HG02870 (cell line): ENCODE results near the gene EFCC1.

ENCODE experiments used
- ATAC-seq: cut with Tn5 transposase; IDR thresholded peaks from one replicate; pipeline ENCODE4 v1.9.1; 2021; ENCODE audit warnings: mild to moderate bottlenecking, moderate library complexity; ENCODE audit not compliant: unreplicated experiment

EFCC1 gene

DNA sequence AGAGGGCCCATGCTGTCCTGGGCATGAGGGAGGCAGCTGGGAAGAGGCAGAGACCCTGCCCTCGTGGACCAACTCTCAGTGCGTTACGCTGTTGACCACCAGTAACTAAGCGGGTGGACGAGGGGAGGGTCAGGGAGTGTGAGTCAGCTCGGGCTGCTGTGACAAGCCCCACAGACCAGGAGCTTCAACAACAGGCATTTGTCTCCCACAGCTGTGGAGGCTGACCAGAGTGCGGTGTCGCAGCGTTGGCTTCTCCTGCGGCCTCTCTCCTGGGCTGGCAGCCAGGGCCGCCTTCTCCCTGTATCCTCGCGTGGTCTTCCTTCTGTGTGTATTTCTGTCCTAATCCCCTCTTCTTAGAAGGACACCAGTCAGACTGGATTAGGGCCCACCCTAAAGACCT, 13.0 kb downstream of the EFCC1 start:
- no peak for ATAC-seq

DNA sequence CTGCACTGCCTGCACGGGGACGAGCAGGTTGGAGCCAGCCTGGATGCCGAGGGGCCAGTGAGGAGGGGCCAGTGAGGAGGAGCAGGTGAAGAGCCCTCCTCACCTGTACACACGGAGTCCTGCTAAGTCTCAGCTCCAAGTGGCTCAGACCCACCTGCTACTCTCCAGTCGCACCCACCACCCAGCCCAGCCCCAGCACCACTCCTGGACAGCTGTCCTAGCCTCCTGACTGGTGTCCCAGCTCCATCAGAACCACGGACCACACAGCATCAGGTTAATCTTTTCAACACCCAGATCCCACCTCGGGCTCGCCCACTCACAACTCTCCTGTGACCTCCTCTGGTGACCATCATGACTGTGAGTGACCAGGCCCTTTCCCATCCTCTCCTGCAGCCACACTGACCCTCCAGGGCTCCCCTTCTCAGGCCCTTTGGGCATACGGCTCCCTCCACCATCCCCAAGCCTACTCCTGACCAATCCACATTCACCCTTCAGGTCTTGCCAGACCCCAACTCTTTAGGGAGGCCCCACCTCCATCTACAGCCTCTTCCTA, 13.8 kb downstream of the EFCC1 start:
- no peak for ATAC-seq

DNA sequence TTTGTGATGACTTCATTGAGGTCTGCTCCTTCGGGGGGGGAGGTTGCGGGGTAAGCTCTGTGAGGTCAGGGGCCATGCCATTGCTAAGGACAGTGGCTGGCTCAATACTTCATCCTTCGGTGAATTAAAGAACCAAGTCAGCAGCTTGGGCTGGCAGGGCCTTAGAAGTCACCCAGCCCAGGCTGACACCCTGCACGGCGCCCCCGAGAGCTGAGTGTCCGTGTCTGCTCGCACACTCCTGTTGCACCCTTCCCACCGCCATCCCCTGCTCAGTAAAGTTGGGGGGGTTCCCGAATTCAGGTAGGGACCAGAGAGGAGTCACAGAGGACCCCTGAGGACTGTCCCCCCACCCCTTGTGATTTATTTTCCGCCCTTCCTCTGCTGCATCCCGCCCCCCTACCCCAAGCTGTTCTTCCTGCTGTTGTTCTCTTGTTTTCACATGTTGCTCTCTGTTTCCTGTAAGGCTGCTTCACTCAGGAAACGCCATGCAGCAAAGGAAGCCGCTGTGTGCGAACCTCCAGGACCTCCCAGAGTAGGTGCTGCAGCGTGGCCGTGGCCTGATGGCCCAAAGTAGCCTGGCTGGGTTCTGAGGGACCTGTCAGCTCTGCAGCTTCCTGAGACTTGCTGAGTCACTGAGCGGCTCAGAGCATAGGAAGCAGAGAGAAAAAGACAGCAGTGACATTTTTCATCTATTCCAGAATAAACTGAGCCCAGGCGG, 14.4 kb downstream of the EFCC1 start:
- ATAC-seq = no peak

DNA sequence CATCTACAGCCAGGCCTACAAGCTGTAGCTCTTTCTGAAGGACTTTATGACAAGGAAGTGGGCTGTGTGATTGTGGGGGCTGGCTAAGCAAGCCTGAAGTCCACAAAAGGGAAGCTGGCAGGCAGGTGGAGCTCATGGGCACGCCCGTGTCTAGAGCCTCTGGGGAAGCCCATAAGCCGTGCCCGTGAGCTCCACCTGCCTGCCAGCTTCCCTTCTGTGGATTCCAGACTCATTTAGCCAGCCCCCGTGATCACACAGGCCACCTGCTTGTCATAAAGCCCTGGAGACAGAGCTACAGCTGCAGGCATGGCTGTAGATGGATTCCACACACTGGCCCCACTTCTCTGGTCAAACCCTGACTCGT, 15.2 kb downstream of the EFCC1 start:
- no peak for ATAC-seq

DNA sequence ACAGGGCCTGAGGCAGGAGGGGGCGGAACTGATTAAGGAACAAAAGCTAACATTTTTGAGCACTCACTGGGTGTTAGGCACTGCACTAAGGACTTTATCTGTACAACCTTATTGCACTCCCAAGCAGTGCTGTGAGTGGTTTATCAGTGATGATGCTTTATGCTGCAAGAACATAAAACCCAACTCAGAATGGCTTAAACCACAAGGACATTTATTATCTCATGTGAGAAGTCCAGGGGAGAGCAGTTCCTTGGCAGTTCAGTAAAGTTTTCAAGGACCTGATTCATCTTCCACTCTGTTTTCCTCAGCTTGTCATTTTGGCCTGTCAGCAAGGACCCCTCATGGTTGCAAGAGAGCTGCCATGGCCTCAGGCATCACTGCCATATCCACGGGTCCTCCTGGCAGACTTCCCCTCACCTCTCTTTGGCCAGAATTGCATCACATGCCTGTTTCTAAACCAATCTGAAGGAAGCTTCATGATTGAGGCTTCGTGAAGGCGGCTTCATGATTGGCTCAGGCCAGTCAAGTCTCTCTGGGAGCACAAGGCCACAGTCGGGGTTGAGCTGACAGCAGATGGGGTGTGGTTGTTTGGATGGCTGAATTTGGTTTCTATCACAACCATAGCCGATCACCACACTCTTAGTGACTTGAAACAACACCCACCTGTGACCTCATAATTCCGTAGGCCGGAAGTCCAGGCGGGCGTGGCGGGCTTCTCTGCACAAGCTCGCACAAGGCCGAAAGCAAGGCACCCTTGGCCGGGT, 15.8 kb downstream of the EFCC1 start:
- peak; percentile 85 for ATAC-seq

DNA sequence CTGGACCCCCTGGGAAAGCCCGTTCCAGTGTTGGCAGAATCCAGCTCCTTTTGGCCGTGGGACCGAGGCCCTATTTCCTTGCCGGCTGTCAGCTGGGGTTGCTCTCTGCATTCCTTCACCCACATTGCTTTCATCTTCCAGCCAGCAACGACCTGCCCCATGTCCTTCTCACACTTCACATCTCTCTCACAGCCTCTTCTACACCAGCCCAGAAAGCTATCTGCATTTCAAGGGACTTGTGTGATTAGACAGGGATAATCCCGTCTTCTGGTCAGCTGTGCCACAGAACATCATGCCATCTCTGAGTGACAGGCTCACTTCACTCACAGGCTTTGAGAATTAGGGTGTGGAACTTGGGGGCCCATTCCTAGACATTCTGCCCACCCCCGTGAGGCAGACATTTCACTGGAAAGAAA, 16.4 kb downstream of the EFCC1 start:
- ATAC-seq = peak; percentile 14

DNA sequence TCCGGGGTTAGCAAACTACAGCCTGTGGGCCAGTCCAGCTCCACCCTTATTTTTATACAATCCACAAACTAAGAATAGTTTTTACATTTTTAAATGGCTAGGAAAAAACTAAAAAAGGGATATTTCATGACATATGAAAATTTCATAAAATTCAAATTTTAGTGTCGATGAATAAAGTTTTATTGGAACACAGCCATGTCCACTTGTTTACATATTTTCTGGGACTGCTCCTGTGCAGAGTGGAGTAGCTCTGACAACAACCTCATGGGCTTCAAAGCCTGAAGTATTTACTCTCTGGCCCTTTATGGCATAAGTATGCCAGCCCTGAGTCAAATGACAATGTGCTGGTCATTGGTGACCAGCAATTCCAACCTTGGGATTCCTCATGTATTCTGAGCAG, 17.2 kb downstream of the EFCC1 start:
- ATAC-seq = no peak

DNA sequence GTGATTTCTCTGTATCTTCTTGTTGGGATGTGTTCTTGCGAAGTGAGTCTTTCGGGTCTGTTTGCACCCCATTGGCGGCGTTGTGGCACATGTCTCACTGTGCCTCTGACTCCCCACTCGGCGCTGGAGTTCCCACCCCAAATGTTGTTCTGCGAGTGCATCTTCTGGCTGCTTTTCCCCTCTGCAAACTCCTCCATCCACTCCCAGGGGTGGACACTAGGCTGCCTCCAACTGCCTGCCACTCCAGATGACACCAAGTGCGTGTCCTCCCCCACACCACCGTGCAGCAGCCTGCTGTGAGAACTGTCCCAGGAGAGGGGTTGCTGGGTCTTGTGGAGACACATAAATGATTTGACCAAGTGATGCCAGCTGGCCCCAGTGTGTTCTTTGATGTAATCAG, 17.6 kb downstream of the EFCC1 start:
- no peak for ATAC-seq

DNA sequence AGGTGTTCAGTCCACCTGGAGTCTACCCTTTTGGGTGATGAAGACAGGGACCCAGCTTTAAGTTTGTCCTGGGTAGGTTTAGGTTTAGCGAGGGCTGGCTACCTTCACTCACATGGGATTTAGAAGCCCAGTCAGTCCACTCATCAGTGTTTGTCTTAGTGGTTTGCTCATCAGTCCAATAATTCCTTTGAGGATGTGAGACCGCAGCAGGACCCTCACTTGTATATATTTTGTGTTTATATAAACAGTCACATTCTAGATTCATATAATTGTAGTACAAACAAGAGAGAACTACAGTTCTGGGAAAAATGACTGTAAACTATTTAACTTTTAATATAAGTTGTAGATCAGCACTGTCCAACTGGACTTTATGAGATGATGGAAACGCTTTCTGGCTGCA, 18.2 kb downstream of the EFCC1 start:
- ATAC-seq = no peak

DNA sequence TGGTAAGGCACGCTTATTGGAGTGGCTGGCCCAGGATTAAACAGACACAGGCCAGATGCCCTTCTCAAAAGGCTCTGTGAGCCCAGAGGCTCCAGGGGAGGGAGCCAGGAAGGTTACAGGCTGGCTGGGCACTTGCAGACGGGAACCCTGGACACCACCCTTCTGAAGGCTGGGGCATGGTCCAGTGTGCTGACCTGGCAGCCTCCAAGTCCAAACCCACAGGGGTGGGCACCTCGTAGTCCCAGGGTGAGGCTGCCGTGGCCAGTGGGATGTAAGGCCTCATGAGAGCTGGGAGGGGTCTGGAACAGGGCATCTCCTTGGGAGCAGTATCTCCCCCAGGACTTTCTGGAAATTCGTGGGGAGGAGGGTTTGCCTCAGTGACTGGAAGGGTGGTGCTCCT, 19.6 kb downstream of the EFCC1 start:
- ATAC-seq = no peak

DNA sequence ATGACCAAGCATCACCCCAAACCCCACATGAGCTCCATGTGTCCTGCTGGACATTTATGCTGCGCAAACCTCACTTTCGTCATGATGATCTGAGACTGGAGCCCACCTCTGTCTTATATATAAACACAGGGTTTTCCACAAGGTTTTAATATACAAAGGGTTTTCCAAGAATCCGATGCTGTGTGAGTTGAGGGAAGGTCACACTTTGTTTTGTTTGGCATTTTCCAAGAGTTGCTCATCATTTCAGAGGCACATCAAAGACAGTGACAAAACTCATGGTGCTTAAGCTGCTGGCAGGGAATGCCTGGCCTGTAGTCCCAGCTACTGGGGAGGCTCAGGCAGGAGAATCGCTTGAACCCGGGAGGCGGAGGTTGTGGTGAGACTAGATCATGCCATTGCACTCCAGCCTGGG, 20.0 kb downstream of the EFCC1 start:
- ATAC-seq = no peak

DNA sequence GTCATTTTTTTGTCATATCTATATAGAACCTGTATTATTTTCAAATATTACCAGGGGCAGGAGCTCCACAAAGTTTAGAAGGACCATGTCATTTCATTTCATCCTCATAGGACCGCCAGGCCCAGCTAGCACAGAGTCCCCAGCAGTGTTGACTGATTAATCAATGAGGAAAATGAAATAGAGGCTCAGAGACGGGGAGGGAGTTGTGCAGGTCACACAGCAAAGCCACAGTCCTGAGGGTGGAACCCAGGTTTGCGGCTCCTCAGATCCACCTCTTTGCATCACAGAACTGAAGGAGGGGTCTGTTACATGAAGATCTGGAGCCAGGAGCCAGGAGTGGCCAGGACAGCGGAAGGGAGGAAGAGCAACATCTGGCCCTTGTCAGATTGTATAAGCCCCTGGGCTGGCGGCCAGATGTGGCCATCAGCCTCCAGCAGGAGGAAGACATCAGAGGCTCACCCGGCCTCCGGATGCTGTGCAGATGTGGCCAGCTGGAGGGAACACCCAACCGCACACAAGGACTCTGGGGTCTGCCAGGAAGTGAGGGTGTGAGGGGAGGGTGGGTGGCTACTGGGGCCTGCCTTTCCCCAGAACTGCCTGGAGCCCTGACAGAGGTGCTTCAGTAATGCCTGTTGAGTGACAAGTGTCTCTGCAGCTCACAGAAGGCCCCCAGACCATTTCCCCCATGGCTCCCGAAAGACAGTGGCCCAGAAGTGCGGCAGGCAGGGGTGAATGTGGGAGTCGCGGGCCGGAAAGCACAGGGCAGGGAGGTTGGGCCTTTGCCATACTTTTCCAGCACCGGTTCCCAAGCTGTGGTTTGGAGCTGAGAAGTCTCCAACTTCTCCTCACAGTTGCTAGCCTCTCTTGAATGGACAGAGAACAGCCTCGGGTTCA, 21.3 kb downstream of the EFCC1 start:
- ATAC-seq = no peak

DNA sequence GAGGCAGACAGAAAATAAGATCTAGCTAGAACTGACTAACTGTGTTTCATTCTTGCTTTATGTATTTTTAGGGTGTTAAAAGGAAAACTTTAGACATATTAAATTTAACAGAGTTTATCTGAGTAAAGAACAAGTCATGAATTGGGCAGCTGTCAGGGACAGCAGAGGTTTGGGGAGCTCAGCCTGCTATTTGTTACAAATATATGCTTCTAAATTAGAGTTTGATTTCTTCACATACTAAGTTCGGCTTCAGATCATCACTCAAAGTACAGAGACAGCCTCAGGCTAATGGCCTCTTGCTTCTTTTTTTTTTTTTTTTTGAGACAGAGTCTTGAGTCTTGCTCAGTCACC, 21.9 kb downstream of the EFCC1 start:
- no peak for ATAC-seq

DNA sequence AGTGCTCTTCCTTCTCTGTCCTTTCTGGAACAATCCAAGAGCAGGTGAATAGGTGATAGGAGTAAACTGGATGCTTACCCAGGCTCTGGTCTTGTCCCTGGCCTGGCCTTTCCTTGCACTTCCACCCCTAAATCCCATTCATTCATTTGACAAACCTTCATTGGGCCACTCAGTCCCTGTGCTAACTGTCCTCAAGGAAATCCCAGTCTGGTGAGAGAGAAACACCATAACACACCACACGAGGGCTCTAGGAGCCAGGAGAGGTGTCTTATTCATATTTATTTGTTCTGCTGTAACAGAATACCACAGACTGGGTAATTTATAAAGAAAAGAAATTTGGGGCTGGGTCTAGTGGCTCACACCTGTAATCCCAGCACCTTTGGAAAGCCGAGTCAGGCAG, 22.8 kb downstream of the EFCC1 start:
- no peak for ATAC-seq

DNA sequence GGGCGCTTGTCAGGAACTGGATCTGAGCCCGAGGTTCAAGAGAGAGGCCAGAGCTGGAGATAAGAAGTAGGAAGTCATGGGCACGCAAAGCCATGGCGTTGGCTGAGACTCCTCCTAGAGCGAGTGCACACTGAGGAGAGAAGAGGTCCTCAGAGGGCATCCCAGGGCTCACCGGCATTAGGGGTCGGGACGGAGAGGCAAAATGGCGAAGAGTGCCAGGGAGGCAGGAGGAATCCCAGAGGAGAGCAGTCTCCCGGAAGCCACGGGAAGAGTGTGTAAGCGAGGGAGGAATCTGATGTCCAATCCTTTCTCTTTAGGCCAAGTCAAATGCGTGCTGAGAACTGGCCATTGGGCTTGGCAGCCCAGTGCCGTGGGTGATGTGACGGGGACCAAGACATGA, 24.0 kb downstream of the EFCC1 start:
- no peak for ATAC-seq

DNA sequence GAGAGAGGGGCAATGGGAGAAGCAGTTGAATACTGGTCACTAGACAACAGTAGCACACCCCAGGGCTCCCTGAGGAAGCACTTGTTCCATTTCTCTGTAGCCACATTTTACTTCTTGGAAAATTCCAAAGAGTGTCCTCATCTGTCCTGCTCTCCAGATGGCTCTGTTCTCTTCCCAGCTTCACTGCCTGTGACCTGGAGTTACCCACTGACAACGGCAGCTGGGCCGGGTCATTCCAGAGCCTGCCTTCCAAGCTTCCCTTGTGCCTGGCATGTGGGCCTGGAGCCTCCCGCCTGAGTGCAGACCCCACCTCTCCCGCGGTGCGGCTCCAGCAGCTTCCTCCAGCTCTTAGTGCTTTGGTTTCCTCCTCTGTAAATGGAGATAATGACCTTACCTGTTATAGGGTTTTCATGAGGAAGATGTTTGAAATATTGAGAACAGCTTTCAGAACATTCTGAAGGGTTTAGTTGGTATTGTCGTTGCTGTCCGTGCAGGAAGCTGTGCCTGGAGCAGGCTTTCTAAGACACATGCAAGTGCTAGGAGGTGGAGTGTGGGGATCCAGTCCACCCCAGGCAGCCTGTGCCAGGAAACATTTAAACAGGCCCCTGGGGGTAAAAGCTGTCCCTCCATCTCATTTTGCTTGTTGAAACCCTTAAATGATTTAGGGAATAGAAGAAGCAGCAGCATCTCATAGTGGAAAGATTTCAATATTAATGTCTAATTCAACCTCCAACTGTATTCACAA, 24.8 kb downstream of the EFCC1 start:
- ATAC-seq = no peak

DNA sequence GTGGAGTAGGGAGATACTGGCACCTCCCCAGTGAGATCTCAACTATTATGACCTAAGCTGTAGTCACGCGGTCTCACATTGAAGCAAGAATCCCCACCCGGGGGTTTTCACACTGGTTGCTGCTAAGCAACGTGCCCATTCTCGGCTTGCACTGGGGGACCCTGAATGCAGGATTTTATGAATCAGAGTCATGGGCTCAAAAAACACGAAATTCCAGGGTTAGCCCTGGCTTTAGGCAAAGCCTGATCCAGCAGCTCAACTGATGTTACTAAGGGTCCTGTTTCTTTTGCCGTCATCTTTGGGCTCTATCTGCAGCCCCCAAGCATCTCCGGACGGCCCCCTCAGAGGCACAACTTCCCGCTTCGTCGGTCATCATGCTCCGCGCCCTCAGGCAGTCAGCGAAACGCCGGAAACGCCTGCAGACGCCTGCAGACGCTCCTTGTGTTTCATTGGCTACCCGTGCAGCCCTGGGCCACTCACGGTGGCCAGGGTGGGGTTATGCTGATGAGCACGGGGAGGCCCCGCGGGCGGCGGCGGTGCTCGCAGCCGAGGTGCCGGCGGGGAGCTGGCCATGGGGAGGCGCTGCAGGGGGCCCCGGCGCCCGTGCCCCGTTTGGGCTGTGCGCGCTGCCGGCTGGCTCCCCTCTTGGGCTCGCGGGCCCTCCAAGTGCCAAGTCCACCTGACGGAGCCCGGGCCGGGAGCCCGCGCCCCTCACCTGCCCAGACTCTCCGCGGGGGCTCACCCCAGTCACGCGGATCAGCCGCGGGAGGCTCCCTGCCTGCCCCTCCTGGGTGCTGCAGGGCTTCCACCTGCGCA, 25.8 kb downstream of the EFCC1 start:
- ATAC-seq = peak; percentile 98

DNA sequence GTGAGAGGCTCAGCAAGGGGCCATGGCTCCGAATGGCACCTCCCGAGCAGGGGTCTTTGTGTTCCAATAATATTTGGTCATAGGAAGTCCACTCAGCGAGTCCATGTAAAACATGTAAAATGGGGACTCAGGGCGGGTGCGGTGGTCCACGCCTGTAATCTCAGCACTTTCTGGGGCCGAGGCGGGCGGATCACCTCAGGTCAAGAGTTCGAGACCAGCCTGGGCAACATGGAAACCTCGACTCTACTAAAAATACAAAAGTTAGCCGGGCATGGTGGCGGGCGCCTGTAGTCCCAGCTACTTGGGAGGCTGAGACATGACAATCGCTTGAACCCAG, 26.4 kb downstream of the EFCC1 start:
- ATAC-seq = no peak

DNA sequence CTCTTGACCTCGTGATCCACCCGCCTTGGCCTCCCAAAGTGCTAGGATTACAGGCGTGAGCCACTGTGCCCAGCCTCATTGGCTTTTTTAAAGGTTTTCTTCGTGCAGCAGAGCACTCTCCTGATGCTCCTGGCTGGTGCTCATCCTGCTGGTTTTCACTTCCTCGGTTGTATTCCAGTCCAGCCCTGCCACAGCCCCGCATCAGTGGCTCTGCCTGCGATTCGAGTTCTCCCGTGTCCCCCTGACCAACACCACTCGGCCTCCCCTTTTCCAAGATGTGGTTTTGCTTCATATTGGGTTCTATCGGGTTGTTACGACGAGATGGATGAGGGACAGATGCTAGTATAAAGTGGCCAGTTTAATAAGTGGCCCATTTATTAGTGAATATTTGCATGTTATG, 27.8 kb downstream of the EFCC1 start:
- ATAC-seq = no peak

DNA sequence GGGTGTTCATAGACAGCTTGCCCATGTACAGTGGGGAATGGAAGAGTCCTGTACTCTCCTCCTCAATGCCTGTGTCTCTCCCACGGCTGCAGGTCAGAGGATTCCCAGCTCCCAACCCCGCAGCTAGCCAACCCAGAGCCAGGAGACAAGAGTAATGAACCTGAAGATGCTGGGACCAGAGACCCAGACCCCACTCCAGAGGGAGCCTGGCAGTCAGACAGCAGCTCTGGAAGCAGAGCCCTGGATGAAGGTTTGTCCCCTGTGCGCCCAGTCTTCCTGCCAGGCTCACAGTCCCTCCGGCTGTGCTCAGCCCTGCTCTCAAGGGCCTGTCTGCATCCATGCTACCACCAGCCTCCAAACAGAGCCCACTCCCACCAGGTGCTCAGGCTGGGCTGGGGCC, 29.5 kb downstream of the EFCC1 start:
- ATAC-seq = no peak
